ENCODE results near the gene CACNA1B. TPM values are rescaled to one million over a fixed set of nuclear protein-coding genes. Genes with fewer than 3 reads are reported as not detected.

The CACNA1B gene
- polyA plus RNA-seq, 1 donor: 0.72 TPM

GRCh38 chr9:138053321-138053868, 175.8 kb downstream of the CACNA1B start:
- DNase-seq (ENCODE audit: low read depth): no peak

- DNase-seq (ENCODE audit: low read depth): no peak
These were observed 176.6 kb downstream of the CACNA1B start for GRCh38 chr9:138053996-138054752.

- DNase-seq (ENCODE audit: low read depth): no peak
These were observed 180.1 kb downstream of the CACNA1B start for GRCh38 chr9:138057726-138058125.

- DNase-seq (ENCODE audit: low read depth): no peak
These were observed 180.6 kb downstream of the CACNA1B start for GRCh38 chr9:138058181-138058580.

- no peak for DNase-seq (ENCODE audit: low read depth)
These were observed 181.6 kb downstream of the CACNA1B start for GRCh38 chr9:138059196-138059595.

GRCh38 chr9:138060365-138060764, 182.8 kb downstream of the CACNA1B start:
- no peak for DNase-seq (ENCODE audit: low read depth)

GRCh38 chr9:138060881-138061280, 183.3 kb downstream of the CACNA1B start:
- no peak for DNase-seq (ENCODE audit: low read depth)

- DNase-seq (ENCODE audit: low read depth): no peak
These were observed 184.0 kb downstream of the CACNA1B start for GRCh38 chr9:138061631-138062030.

GRCh38 chr9:138062196-138062595, 184.6 kb downstream of the CACNA1B start:
- no peak for DNase-seq (ENCODE audit: low read depth)

- DNase-seq (ENCODE audit: low read depth): no peak
These were observed 185.5 kb downstream of the CACNA1B start for GRCh38 chr9:138063033-138063432.

GRCh38 chr9:138063785-138064184, 186.2 kb downstream of the CACNA1B start:
- DNase-seq (ENCODE audit: low read depth): no peak

- DNase-seq (ENCODE audit: low read depth): no peak
These were observed 187.0 kb downstream of the CACNA1B start for GRCh38 chr9:138064547-138064946.

GRCh38 chr9:138065287-138065686, 187.7 kb downstream of the CACNA1B start:
- no peak for DNase-seq (ENCODE audit: low read depth)

- no peak for DNase-seq (ENCODE audit: low read depth)
These were observed 188.5 kb downstream of the CACNA1B start for GRCh38 chr9:138066049-138066448.

- no peak for DNase-seq (ENCODE audit: low read depth)
These were observed 190.2 kb downstream of the CACNA1B start for GRCh38 chr9:138067613-138068367.

- no peak for DNase-seq (ENCODE audit: low read depth)
These were observed 191.0 kb downstream of the CACNA1B start for GRCh38 chr9:138068601-138069035.

GRCh38 chr9:138069731-138070456, 192.3 kb downstream of the CACNA1B start:
- DNase-seq (ENCODE audit: low read depth): no peak

- DNase-seq (ENCODE audit: low read depth): no peak
These were observed 193.2 kb downstream of the CACNA1B start for GRCh38 chr9:138070815-138071214.

GRCh38 chr9:138071292-138071691, 193.7 kb downstream of the CACNA1B start:
- no peak for DNase-seq (ENCODE audit: low read depth)

- no peak for DNase-seq (ENCODE audit: low read depth)
These were observed 194.1 kb downstream of the CACNA1B start for GRCh38 chr9:138071731-138072130.

- no peak for DNase-seq (ENCODE audit: low read depth)
These were observed 194.7 kb downstream of the CACNA1B start for GRCh38 chr9:138072161-138072842.
